Measurements from ENCODE around the gene SPON1. TPM values are rescaled to one million over a fixed set of nuclear protein-coding genes. Genes with fewer than 3 reads are reported as not detected.

SPON1 gene
- total RNA-seq, 1 donor from 2014 or later = 13.2 TPM

GRCh38 chr11:14010665-14011064, 48.1 kb downstream of the SPON1 start:
- no peak for DNase-seq (ENCODE audit: low read depth, low spot score)
- H3K4me3 Mint-ChIP-seq = no peak overlapping the region
- no peaks in the 10 kb centered on the region for H3K36me3 Mint-ChIP-seq (ENCODE audit: low read depth)
- H3K27ac Mint-ChIP-seq (ENCODE audit: unreplicated experiment) = no peak overlapping the region
- H3K9me3 Mint-ChIP-seq = peaks cover 7% of the 10 kb centered on the region
- peaks cover 3% of the 10 kb centered on the region for H3K27me3 Mint-ChIP-seq (ENCODE audit: low read depth)
- no peak for TF ChIP-seq CTCF (conservative IDR thresholded peaks at IDR 0.05)
- peaks cover under 1% of the 10 kb centered on the region for H3K4me1 Mint-ChIP-seq

- Mint-ChIP-seq H3K4me3 (no peak overlapping the region), H3K27me3 (ENCODE audit: low read depth) (peaks cover 3% of the 10 kb centered on the region), H3K9me3 (peaks cover 2% of the 10 kb centered on the region), H3K27ac (ENCODE audit: unreplicated experiment) (no peak overlapping the region), H3K4me1 (peaks cover 6% of the 10 kb centered on the region), H3K36me3 (ENCODE audit: low read depth) (no peaks in the 10 kb centered on the region)
- no peak for DNase-seq (ENCODE audit: low read depth, low spot score)
- TF ChIP-seq CTCF (conservative IDR thresholded peaks at IDR 0.05) = no peak
Measured at GRCh38 chr11:14012846-14013245, 50.3 kb downstream of the SPON1 start.

- H3K27ac Mint-ChIP-seq (ENCODE audit: unreplicated experiment) = no peak overlapping the region
Measured at GRCh38 chr11:14015711-14016110, 53.2 kb downstream of the SPON1 start.

GRCh38 chr11:14018441-14018840, 55.9 kb downstream of the SPON1 start:
- TF ChIP-seq CTCF (conservative IDR thresholded peaks at IDR 0.05) = no peak
- Mint-ChIP-seq H3K27me3 (ENCODE audit: low read depth) (peaks cover 43% of the 10 kb centered on the region), H3K4me3 (no peak overlapping the region), H3K36me3 (ENCODE audit: low read depth) (no peaks in the 10 kb centered on the region), H3K27ac (ENCODE audit: unreplicated experiment) (no peak overlapping the region), H3K4me1 (peaks cover 22% of the 10 kb centered on the region), H3K9me3 (no peaks in the 10 kb centered on the region)
- DNase-seq (ENCODE audit: low read depth, low spot score) = no peak

More at GRCh38 chr11:14015711-14016110, 53.2 kb downstream of the SPON1 start:
- peaks cover 14% of the 10 kb centered on the region for H3K4me1 Mint-ChIP-seq
- no peak overlapping the region for H3K4me3 Mint-ChIP-seq
- H3K36me3 Mint-ChIP-seq (ENCODE audit: low read depth) = no peaks in the 10 kb centered on the region
- peaks cover 18% of the 10 kb centered on the region for H3K27me3 Mint-ChIP-seq (ENCODE audit: low read depth)
- peaks cover 2% of the 10 kb centered on the region for H3K9me3 Mint-ChIP-seq
- no peak for TF ChIP-seq CTCF (conservative IDR thresholded peaks at IDR 0.05)
- DNase-seq (ENCODE audit: low read depth, low spot score) = no peak

- no peaks in the 10 kb centered on the region for H3K9me3 Mint-ChIP-seq
- H3K36me3 Mint-ChIP-seq (ENCODE audit: low read depth) = no peaks in the 10 kb centered on the region
- no peak overlapping the region for H3K27ac Mint-ChIP-seq (ENCODE audit: unreplicated experiment)
- peaks cover 17% of the 10 kb centered on the region for H3K4me1 Mint-ChIP-seq
- no peak for DNase-seq (ENCODE audit: low read depth, low spot score)
- no peak overlapping the region for H3K4me3 Mint-ChIP-seq
- peaks cover 58% of the 10 kb centered on the region for H3K27me3 Mint-ChIP-seq (ENCODE audit: low read depth)
- TF ChIP-seq CTCF (conservative IDR thresholded peaks at IDR 0.05) = no peak
Measured at GRCh38 chr11:14021738-14022137, 59.2 kb downstream of the SPON1 start.

- H3K27me3 Mint-ChIP-seq (ENCODE audit: low read depth) = peaks cover 63% of the 10 kb centered on the region
- peaks cover 19% of the 10 kb centered on the region for H3K4me1 Mint-ChIP-seq
- DNase-seq (ENCODE audit: low read depth, low spot score) = no peak
Measured at GRCh38 chr11:14022251-14022650, 59.7 kb downstream of the SPON1 start.

More at GRCh38 chr11:14022251-14022650, 59.7 kb downstream of the SPON1 start:
- Mint-ChIP-seq H3K36me3 (ENCODE audit: low read depth) (no peaks in the 10 kb centered on the region), H3K9me3 (no peaks in the 10 kb centered on the region), H3K4me3 (no peak overlapping the region), H3K27ac (ENCODE audit: unreplicated experiment) (no peak overlapping the region)
- no peak for TF ChIP-seq CTCF (conservative IDR thresholded peaks at IDR 0.05)

Data from neural crest cell (in vitro differentiated cells).